SHP77 (cell line): ENCODE results near the gene JMJD8.
A peak's percentile ranks its signal among the peaks of the same experiment; 100 is the strongest.

Source experiments
- DNase-seq, 2 experiments: peaks; one replicate each; lab custom pipeline; 2025; lab: John Stamatoyannopoulos, UW

The JMJD8 gene

GRCh38 chr16:660132-660458 is 24.0 kb downstream of the JMJD8 start:
- DNase-seq, result no peak

- DNase-seq, result no peak
Observed at GRCh38 chr16:659618-660017, 24.5 kb downstream of the JMJD8 start.

DNA sequence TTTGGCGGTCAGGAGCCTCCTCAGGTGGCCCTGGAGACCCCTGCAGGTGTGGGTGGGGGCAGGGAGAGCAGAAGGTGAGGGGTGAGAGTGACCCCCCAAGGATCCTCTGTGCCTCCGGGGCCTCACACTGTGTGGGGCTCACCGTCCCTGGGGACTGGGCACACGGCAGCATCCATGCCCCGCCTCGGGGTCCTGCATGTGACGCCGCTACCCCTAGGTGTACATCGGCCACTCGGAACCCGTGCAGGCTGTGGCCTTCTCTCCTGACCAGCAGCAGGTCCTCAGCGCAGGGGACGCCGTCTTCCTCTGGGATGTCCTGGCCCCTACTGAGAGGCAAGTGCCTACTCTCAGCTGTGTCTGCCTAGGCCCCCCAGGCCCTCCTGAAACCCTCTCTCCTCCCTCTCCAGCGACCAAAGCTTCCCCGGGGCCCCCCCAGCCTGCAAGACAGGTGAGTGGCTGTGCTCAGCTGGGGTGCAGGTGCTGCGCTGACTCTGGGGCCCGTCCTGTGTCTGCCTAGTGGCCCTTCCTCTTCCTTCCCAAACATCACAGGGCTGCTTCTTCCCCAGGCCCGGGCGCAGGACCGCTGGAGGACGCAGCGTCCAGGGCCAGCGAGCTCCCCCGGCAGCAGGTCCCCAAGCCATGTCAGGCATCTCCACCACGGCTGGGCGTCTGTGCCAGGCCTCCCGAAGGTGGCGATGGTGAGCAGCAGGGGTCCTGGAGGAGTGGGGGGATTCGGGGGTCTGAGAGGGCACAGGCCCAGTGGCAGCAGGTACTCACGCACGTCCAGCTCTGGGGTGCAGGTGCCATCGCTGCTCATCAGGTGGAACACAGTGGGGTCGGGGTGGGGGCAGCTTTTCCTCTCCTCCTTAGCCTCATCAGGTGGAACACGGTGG is 25.2 kb downstream of the JMJD8 start:
- no peak for DNase-seq

- no peak for DNase-seq
Observed at GRCh38 chr16:657487-657886, 26.6 kb downstream of the JMJD8 start.

GRCh38 chr16:654034-654433 is 30.1 kb downstream of the JMJD8 start:
- no peak for DNase-seq

GRCh38 chr16:652454-653305 is 31.5 kb downstream of the JMJD8 start:
- DNase-seq, result no peak

GRCh38 chr16:651844-652243 is 32.3 kb downstream of the JMJD8 start:
- DNase-seq, result no peak

GRCh38 chr16:649631-650030 is 34.5 kb downstream of the JMJD8 start:
- no peak for DNase-seq

DNA sequence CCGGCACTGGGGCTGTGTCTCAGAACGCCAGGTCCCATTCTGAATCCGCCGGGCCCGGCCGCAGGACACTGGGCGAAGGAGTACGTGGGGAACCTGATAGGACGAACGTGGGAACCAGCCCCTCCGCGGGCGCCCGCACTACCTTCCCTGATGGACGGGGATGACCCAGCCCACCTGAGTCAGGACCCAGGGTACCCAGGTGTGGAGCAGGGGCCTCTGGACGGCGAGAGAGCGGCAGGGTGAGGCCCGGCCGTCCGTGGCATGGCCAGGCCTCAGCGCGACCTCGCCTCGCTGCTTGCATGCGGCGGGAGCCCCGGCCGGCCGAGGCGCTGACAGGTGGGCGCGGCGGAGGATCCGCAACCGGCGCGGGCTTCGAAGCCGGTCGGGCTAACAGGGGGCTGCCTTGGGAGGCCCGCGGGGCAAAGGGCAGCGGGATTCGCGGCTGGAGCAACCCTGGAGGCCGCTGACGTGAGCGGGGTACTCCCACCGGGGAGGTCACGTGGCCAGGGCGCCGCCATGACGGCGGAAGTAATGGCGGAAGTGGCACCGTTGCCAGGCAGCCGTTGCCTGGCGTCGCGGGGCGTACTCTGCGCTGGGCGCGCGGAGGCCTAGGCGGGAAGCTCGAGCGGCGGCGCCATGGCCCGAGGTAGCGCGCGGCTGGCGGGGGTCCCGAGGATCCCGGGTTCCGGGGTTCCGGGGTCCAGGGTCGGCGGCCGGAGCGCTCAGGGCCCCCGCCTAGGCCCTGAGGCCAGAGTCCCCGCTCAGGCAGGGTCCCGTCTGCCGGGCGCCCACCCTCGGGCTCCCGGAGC is 35.1 kb downstream of the JMJD8 start, which contains the start of gene WDR90:
WDR90 (plus strand) TSS at position 585 of the 809 bp plus-strand sequence; CDS start at position 637, 52 bp downstream.
- peak; percentile 90 to 93 for DNase-seq

DNA sequence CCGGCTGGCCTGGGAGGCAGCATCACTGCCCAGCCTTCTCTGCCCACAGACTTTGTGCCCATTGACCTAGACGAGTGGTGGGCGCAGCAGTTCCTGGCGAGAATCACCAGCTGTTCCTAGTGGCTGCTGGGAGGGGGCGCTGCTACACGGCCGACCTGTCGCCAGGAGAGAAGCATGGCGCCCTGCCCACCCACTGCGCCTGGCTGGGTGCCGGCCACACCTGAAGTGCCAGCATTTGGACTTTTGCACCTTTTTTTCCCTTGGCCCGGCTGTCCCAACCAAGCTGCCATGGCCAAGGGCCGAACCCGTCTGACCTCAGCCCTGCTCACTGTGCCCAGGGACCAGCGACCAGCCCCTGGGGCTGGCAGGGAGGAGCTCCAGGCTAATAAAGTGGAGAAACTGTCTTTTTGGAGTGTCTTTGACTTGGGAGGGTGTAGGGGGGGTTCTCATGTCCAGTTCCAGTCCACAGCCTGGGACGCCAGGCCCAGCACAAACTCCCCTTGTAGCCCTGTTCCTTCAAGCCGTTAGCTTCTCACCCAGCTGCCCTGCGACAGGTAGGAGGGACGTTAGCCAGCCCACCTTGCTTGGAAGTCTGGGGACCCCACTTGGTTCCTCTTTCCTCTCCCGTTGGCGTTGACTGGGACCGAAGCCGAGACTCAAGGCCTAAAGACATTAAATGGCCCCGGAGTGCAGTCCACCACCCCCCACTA is 35.9 kb downstream of the JMJD8 start:
- peak; percentile 39 to 64 for DNase-seq

GRCh38 chr16:647173-647902 is 36.8 kb downstream of the JMJD8 start:
- DNase-seq, result no peak

DNA sequence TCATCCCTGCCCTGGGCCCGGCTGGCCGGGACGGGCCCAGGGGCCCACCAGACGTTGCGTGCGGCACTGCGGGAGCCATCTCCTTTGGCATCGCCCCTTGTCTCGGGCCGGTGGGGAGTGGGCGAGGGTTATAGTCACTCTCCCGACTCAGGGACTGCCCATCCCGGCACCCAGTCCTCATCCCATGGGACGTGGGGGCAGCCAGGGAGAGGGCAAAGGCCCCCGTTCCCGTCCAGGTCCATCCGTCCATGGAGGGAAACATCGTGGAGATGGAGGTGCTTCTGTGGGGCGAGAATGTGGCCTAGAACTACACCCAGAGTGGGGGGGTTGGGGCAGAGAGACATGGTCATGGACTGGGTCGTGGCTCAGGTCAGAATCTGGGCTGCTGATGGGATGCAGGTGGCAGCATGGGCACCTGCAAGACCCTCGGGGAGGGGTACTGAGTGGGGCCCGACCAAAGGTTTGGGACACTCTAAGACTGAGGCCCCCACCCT is 37.4 kb downstream of the JMJD8 start:
- DNase-seq, result no peak

- DNase-seq, result no peak
Observed at GRCh38 chr16:645852-646678, 38.1 kb downstream of the JMJD8 start.

DNA sequence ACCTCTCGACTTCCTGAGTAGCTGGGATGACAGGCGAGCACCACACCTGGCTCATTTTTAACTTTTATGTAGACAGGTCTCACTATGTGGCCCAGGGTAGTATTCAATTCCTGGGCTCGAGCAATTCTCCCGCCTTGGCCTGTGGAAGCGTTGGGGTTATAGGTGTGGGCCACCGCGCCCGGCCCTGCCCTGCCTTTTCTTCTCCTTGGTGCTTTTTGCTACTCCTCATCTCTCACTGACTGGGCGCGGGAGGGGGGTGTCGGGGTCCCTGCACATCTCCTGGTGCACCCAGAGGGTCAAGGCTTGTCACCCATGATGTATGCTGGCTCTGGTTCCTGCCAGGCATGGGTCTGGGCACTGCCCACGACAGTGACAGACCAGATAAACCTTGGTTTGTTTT is 39.6 kb downstream of the JMJD8 start:
- DNase-seq, result no peak

DNA sequence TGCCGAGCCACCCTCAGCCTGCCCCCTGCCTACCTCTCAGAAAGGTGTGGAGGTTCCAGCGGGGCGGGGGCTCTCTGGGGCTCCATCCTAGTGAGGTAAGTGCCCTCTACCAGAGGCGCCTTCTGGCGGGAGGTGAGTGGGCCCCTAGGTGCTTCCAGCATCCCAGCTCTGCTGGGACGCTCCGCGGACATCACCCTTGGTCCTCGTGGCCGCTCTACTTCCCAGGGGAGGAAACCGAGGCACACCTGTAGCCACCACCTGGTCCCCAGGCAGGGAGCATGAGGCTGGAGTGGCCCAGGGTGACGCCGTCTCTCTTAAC is 41.1 kb downstream of the JMJD8 start:
- DNase-seq, result no peak

DNA sequence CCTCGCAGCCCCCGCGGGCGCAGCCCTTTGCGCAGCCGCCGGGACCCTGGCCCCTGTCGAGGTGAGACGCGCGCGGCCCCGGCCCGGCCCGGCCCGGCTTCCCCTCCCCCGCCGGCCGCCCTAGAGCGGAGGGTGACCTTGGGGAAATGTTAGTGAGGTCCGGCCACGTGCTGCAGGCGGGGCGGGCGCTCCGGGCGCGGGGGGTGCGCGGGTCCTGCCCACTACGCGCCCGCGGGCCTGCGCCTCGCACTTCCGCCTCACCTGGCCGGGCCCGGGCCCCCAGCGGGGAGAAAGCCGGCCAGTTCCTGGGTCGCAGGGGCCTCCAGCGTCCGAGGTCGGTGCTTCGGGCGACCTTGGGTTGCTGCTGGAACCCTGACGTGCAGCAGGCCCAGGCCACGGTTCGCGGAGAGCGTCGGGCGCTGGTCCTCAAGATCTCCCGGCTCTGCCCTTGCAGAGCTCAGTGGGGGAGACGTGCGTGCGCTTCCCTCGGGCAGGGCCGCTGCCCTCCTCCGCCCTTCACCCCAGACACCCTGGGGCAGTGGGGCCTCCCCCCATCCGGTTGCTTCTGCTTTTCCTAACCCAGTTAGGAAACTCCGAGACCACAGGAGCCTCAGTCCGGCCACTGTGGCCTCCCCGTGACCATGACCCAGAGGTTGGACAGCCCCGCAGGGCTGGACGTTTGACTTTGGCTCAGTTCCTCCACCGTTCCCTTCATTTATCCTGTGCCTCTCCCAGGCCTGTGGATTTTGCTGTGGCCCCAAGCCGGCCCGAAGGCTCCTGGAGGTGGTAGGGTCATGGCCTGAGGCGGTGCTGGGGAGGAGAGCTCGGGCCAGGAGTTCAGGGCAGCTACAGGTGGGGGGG is 41.7 kb downstream of the JMJD8 start:
- no peak for DNase-seq

- DNase-seq, result peak; percentile 70 to 77
Observed at GRCh38 chr16:641326-642188, 42.6 kb downstream of the JMJD8 start, which contains the start of gene MCRIP2. Gene MCRIP2, plus strand, starts transcription at chr16:641828. Its CDS starts 164 bp downstream, at chr16:641992.

DNA sequence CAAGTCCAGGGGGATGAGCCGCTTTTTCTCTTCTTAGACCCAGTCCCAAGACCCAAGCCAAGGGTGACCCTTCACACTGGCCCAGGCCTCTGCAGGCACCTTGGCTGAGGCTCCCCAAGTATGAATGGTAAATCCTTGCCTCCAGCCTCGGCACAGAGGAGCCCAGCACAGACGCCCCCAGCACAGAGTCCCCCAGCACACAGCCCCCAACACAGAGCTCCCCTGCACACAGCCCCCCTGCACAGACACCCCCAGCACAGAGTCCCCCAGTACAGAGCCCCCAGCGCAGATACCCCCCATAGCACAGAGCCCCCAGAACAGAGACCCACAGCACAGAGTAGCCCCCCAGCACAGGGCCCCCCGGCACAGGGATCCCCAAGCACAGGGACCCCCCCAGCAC is 43.5 kb downstream of the JMJD8 start:
- no peak for DNase-seq
